IPS-NIHi7 (cell line): ENCODE measurements around the gene PRDX5.

Source experiments
- DNase-seq: peaks from one replicate; pipeline ENCODE4 v3.0.0; 2012; ENCODE audit warnings: mixed read lengths; ENCODE audit errors: extremely low spot score

The PRDX5 gene

DNA sequence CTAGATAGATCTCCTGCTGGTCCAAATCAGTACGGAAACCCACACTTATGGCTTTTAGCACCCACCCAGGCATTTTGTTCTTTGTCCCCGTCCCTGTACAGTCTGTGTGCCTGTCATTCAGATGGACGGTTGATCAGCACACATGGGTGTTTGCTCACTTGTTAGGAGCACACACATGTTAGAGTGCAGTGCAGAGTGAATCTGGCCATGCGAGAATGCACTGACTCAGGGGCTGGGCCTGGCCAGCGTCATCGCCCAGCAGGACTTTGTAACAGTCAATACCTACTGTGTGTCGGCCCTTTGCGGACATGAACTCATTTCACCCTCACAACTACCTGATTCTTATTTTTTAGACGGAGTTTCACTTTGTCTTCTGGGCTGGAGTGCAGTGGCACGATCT is 44.4 kb downstream of the PRDX5 start:
- no peak for DNase-seq

DNA sequence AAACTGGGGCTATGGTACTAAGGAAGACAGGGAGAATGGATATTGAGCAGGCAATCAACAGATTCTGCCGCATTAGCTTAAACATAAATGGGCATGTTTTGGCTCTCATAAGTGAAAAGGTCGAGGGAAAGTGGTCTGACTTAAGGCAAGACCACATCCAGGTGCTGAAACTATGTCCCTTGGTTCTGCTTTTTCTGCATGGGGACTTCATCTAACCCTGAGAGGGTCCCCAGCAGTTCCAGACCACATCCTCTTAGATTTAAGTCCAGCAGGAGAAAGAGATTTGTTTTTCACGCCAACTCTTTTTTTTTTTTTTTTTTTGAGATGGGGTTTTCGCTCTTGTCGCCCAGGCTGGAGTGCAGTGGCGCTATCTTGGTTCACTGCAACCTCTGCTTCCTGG is 46.5 kb downstream of the PRDX5 start:
- no peak for DNase-seq

GRCh38 chr11:64364911-64365310 is 47.0 kb downstream of the PRDX5 start:
- no peak for DNase-seq

DNA sequence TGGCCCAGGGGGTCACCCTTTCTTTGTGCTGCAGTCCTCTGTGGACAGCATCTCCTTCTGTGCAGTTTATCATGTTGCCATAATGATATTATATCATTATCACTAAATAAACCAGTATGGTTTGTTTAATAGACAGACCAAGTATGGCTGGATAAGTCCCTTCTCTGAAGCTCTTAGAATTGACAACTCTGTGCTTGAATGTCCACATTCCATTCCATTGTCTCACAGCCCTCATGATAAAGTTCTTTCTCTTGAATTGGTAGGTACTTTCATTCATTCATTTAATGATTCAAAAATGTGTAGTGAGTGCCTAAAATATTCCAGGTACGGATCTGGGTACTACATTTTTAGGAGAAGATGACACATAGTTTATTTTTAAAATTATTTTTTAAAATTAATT is 48.8 kb downstream of the PRDX5 start:
- DNase-seq = no peak

DNA sequence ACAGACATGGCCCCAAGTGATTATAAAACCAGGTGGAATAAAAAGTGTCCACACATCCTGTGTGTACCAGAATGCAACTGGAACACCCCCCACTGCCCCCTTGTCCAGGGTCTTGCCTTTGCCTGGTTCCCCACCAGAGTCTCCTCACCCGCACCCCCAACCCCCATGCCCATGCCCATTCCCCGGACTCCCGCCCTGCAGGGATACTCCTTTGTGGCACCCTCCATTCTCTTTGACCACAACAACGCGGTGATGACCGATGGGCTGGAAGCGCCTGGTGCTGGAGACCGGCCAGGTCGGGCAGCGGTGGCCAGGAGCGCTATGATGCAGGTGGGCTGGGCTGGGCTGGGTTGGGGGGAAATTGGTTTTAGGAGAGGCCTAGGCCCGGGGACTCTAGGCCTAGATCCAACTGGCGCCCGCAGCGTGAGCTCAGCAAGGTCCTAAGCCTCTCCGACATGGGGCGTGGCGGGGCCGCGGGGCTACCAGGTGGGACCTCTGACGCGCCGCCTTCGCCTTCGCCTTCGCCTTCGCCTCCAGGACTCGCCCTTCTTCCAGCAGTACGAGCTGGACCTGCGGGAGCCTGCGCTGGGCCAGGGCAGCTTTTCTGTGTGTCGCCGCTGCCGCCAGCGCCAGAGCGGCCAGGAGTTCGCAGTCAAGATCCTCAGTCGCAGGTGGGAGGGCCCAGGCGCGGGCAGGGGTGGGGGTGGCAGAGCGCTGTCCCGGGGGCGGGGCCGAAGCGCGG is 50.2 kb downstream of the PRDX5 start:
- no peak for DNase-seq

GRCh38 chr11:64368673-64369074 is 50.8 kb downstream of the PRDX5 start:
- no peak for DNase-seq

GRCh38 chr11:64369440-64370421 is 51.8 kb downstream of the PRDX5 start:
- DNase-seq = no peak

DNA sequence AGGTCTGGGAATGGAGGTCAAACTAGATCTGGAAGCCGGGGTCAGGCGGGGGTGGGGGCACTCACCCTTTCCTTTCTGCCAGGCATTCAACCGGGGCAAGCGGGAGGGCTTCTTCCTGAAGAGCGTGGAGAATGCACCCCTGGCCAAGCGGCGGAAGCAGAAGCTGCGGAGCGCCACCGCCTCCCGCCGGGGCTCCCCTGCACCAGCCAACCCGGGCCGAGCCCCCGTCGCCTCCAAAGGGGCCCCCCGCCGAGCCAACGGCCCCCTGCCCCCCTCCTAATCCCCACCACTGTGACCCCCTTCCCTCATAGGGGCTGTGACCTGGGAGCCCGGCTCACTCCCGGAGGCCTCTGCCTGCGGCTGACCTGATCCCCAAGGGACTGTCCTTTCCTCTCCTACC is 53.3 kb downstream of the PRDX5 start:
- DNase-seq = no peak
